NCI-H82 treated with DMSO at 0.1 percent for 48 hours (cell line): Measurements from ENCODE around the gene SLC39A8.
"Not testable (repeated sequence)": the region's sequence is repeated elsewhere in the genome, so short reads cannot be mapped to it uniquely, and the experiment has no call there.

Experiments used
- DNase-seq: peaks from one replicate; lab custom pipeline; 2025; ENCODE audit not compliant: unreplicated experiment; lab: John Stamatoyannopoulos, UW

SLC39A8 gene

GRCh38 chr4:102344954-102345794 lies at the start of gene SLC39A8:
TSS of gene SLC39A8 (minus strand) at chr4:102345482. CDS start at chr4:102344662, 820 bp downstream.
- DNase-seq: peak; percentile 38

GRCh38 chr4:102392033-102392744 lies 46.9 kb upstream of the SLC39A8 start:
- no peak for DNase-seq

- DNase-seq: no peak
Observed at GRCh38 chr4:102390438-102390837, 45.2 kb upstream of the SLC39A8 start.

- no peak for DNase-seq
Observed at GRCh38 chr4:102388611-102389010, 43.3 kb upstream of the SLC39A8 start.

- DNase-seq: no peak
Observed at GRCh38 chr4:102387552-102388150, 42.4 kb upstream of the SLC39A8 start.

GRCh38 chr4:102386966-102387365 lies 41.7 kb upstream of the SLC39A8 start:
- no peak for DNase-seq

- DNase-seq: not testable (repeated sequence)
Observed at GRCh38 chr4:102380253-102380652, 35.0 kb upstream of the SLC39A8 start.

GRCh38 chr4:102362922-102363432 lies 17.7 kb upstream of the SLC39A8 start:
- peak; percentile 26 for DNase-seq

- no peak for DNase-seq
Observed at GRCh38 chr4:102358128-102358527, 12.8 kb upstream of the SLC39A8 start.

GRCh38 chr4:102357637-102358036 lies 12.4 kb upstream of the SLC39A8 start:
- not testable (repeated sequence) for DNase-seq

- no peak for DNase-seq
Observed at GRCh38 chr4:102356562-102357202, 11.4 kb upstream of the SLC39A8 start.

GRCh38 chr4:102355748-102356147 lies 10.5 kb upstream of the SLC39A8 start:
- DNase-seq: no peak

- no peak for DNase-seq
Observed at GRCh38 chr4:102354671-102355454, 9.6 kb upstream of the SLC39A8 start.

GRCh38 chr4:102352781-102353180 lies 7.5 kb upstream of the SLC39A8 start:
- DNase-seq: no peak

- DNase-seq: no peak
Observed at GRCh38 chr4:102350634-102351033, 5.4 kb upstream of the SLC39A8 start.

GRCh38 chr4:102348701-102349100 lies 3.4 kb upstream of the SLC39A8 start:
- DNase-seq: no peak

- no peak for DNase-seq
Observed at GRCh38 chr4:102345795-102346100, 466 bp upstream of the SLC39A8 start.

- no peak for DNase-seq
Observed at GRCh38 chr4:102344520-102344953, 745 bp downstream of the SLC39A8 start.

- DNase-seq: peak; percentile 36
Observed at GRCh38 chr4:102343964-102344519, 1.2 kb downstream of the SLC39A8 start.
